Fibroblast of pulmonary artery (primary cell): ENCODE data around the gene QSOX2.

Experiments
- DNase-seq: peaks from one replicate; pipeline ENCODE4 v3.0.0-alpha.2; 2010; ENCODE audit warnings: low read depth
- H3K4me3 ChIP-seq: replicated peaks from 2 replicates; pipeline ENCODE4 v1.5.1; 2011; ENCODE audit warnings: low read depth, mild to moderate bottlenecking, control low read depth, low read length, moderate library complexity
- TF ChIP-seq, protein P1 (sequence below): IDR thresholded peaks from 2 replicates; pipeline ENCODE4 v1.5.1; 2011; ENCODE audit warnings: mild to moderate bottlenecking, control low read depth, low read length, inconsistent platforms; ENCODE audit errors: missing control alignments

The QSOX2 gene

DNA sequence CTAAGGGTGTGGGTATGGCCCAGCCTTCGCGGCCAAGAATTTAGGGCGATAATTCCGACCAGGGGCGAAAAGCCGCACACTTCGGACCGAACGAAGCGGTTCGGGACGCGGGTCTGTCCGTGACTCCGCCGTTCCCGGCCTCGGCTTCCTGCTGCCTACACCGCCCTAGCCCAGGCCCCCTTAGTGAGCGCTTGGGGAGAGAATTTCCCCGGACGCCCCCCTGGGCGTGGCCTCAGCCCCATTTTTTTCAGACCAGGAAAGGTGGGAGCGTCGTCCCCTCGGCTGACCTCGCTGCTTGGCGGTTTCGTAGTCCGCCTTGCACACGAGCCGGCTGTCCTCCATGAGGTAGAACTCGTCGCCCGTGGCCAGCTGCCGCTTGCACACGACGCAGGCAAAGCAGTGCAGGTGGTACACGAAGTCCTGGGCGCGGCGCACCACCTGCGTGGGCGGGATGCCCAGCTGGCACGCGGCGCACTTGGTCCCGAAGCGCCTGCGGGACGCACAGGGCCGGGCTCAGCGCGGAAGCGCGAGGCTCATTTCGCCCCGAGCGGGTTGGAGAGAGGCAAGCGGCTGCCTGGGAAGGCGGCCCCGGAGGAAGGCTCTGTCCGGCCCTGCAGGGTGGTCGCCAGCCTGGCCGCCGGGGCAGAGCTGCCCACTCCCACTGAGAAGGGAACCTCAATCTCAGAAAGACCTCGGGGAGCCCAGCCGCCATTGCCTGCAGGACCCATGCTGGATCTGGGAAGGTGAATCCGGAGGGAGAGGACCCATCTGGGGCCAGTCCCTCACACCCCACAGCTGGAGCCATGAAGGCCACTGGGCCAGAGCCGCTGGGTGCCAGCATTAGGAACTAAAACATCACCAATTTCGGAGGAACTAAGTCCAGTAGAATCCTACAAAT is 46.0 kb downstream of the QSOX2 start:
- TF ChIP-seq, protein P1, sequence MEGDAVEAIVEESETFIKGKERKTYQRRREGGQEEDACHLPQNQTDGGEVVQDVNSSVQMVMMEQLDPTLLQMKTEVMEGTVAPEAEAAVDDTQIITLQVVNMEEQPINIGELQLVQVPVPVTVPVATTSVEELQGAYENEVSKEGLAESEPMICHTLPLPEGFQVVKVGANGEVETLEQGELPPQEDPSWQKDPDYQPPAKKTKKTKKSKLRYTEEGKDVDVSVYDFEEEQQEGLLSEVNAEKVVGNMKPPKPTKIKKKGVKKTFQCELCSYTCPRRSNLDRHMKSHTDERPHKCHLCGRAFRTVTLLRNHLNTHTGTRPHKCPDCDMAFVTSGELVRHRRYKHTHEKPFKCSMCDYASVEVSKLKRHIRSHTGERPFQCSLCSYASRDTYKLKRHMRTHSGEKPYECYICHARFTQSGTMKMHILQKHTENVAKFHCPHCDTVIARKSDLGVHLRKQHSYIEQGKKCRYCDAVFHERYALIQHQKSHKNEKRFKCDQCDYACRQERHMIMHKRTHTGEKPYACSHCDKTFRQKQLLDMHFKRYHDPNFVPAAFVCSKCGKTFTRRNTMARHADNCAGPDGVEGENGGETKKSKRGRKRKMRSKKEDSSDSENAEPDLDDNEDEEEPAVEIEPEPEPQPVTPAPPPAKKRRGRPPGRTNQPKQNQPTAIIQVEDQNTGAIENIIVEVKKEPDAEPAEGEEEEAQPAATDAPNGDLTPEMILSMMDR: no peak
- no peak overlapping the region for H3K4me3 ChIP-seq
- DNase-seq: no peak

DNA sequence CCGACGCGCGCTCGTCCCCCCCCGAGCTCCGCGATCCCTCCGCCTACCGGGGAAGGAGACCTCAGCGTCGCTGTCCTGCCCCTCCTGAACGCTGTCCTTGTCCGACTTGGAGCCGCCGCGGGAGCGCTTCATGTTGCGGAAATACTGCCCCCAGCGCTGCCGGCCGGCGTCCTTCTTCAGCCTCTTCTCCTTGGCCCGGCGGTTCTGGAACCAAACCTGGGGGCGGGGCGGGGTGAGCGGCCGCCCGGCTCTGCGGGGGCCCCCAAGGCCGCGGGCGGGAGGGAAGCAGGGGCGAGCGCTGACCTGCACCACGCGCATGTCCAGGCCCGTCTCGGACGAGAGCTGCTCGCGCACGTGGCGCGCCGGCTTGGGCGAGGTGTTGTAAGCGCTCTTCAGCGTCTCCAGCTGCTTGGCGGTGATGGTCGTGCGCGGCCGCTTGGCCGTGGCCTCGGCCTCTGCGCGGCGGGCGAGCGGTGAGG is 47.0 kb downstream of the QSOX2 start:
- TF ChIP-seq, protein P1: no peak
- H3K4me3 ChIP-seq: no peak overlapping the region
- DNase-seq: peak; percentile 12

- no peak for DNase-seq
- TF ChIP-seq, protein P1: no peak
- H3K4me3 ChIP-seq: no peak overlapping the region
Observed at GRCh38 chr9:136197930-136198604, 47.5 kb downstream of the QSOX2 start.

DNA sequence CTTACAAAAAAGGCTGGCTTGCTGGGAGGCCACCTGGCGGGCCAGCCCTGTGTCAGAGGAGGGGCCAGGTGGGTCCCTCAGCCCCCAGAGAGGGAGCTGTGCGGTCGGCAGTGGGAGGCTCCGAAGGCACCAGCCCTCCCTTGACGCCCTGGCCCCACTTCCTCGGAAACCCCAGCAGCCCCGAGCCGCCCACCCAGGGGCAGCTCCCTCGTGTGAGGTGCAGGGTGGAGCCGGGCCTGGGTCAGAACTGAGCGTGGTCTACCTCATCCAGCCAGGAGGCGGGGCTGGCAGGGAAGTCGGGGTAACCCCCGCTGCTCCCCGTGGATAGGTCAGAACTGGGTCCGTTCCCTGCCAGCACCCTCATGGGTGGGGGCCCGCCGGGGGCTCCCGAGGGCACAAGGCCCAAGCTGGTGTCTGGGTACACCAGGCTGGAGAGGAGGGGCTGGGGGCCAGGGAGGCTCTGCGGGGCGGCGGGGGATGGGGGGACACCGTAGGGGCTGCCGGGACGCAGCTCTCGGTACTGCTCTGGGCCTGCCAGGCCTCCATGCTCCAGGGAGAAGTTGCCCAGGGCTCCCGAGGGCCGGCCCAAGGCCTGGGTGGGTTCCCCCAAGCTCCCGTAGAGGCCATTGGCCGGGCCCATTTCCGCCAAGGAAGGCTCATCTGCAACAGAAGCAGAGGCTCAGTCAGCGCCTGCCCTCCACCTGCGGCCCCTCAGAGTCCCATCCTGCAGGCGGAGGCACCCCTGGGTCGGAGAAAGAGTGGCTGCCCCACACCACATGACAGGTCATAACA is 48.3 kb downstream of the QSOX2 start:
- TF ChIP-seq, protein P1: no peak
- no peak for DNase-seq
- no peak overlapping the region for H3K4me3 ChIP-seq

GRCh38 chr9:136196404-136197083 is 49.1 kb downstream of the QSOX2 start:
- no peak overlapping the region for H3K4me3 ChIP-seq
- TF ChIP-seq, protein P1: no peak
- DNase-seq: no peak

GRCh38 chr9:136194540-136194939 is 51.1 kb downstream of the QSOX2 start:
- H3K4me3 ChIP-seq: no peak overlapping the region
- TF ChIP-seq, protein P1: no peak
- no peak for DNase-seq
